Epithelial cell of esophagus (primary cell): Measurements from ENCODE around the gene IPO13.

Source experiments
- DNase-seq: peaks from one replicate; pipeline ENCODE4 v3.0.0; 2010; ENCODE audit warnings: low read depth
- H3K4me3 ChIP-seq: 2 replicates; pipeline ENCODE4 v1.5.1; 2011; ENCODE audit warnings: mild to moderate bottlenecking, low read length, control low read depth
- TF ChIP-seq, protein P1 (sequence below): IDR thresholded peaks from 2 replicates; pipeline ENCODE4 v1.5.1; 2011; ENCODE audit warnings: low read depth, mild to moderate bottlenecking, low read length, control low read depth, inconsistent platforms; ENCODE audit not compliant: insufficient read depth; ENCODE audit errors: missing control alignments

Gene IPO13

DNA sequence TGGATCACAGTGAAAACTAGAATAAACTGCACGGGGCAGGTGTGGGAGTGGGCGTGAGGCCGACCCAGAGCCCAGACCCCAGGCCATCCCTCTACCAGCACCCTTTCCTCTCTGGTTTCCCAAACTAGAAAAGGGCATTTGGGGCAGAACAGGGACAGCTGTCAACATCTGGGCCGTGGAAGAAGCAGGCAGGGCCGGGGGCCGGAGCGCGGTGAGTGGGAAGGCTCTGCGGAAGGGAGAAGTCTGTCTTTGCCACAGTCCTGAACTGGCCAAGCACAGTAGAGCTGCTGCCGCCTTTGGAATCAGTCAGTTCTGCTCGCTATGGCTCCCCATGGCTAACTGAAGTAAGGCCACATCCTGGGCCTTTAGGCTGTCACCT lies 51.2 kb downstream of the IPO13 start:
- DNase-seq = no peak
- no peak overlapping the region for H3K4me3 ChIP-seq
- TF ChIP-seq, protein P1, sequence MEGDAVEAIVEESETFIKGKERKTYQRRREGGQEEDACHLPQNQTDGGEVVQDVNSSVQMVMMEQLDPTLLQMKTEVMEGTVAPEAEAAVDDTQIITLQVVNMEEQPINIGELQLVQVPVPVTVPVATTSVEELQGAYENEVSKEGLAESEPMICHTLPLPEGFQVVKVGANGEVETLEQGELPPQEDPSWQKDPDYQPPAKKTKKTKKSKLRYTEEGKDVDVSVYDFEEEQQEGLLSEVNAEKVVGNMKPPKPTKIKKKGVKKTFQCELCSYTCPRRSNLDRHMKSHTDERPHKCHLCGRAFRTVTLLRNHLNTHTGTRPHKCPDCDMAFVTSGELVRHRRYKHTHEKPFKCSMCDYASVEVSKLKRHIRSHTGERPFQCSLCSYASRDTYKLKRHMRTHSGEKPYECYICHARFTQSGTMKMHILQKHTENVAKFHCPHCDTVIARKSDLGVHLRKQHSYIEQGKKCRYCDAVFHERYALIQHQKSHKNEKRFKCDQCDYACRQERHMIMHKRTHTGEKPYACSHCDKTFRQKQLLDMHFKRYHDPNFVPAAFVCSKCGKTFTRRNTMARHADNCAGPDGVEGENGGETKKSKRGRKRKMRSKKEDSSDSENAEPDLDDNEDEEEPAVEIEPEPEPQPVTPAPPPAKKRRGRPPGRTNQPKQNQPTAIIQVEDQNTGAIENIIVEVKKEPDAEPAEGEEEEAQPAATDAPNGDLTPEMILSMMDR = no peak

- TF ChIP-seq, protein P1 = no peak
- no peak for DNase-seq
- no peak overlapping the region for H3K4me3 ChIP-seq
These were observed 52.7 kb downstream of the IPO13 start for GRCh38 chr1:43999455-43999854.

GRCh38 chr1:44000122-44000665 lies 53.4 kb downstream of the IPO13 start:
- DNase-seq = no peak
- H3K4me3 ChIP-seq = no peak overlapping the region
- TF ChIP-seq, protein P1 = no peak

- no peak for DNase-seq
- TF ChIP-seq, protein P1 = no peak
- H3K4me3 ChIP-seq = no peak overlapping the region
These were observed 55.4 kb downstream of the IPO13 start for GRCh38 chr1:44002165-44002564.

DNA sequence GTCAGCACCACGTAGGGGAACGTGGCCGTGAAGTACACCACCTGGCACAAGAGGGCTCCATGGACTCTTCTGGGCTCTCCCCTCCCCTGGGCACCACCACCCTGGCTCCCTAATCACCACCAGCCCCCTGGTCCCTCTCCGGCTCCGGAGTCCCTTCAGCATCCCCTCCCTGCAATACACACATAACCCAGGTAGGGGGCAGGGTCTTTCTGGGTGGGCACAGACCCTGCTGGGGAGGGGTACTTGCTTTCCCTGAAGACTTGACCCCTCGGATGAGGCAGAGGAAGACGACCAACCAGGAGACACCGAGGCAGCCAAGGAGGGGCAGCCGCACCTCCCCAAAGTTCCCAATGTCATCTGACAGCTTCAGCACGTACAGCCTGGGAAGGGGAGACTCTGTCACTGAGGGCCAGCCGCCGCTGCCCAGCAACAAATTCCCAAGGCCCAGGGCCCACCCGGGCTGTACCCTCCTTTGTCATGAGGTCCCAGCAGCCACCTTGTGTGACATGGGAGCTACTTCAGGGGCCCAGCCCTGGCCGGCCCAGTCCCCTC lies 55.9 kb downstream of the IPO13 start:
- no peak for DNase-seq
- TF ChIP-seq, protein P1 = peak; percentile 23
- H3K4me3 ChIP-seq = no peak overlapping the region

GRCh38 chr1:44008259-44008658 lies 61.5 kb downstream of the IPO13 start:
- H3K4me3 ChIP-seq = no peak overlapping the region
- TF ChIP-seq, protein P1 = no peak
- DNase-seq = no peak

GRCh38 chr1:44010935-44011471 lies 64.3 kb downstream of the IPO13 start:
- TF ChIP-seq, protein P1 = no peak
- no peak overlapping the region for H3K4me3 ChIP-seq
- no peak for DNase-seq
